Mucosa of descending colon (tissue), 3 donors: ENCODE results near the gene ZNF609. TPM values are rescaled to one million over a fixed set of nuclear protein-coding genes. Genes with fewer than 3 reads are reported as not detected.

ENCODE experiments used
- ATAC-seq: fragments of 200-7000 bp; cut with Tn5 transposase; one replicate; pipeline ENCODE4 v1.9.1; 2020; ENCODE audit warnings: mild to moderate bottlenecking, moderate library complexity
- DNase-seq, 3 donors: peaks; one replicate each; pipeline ENCODE4 v3.0.0-alpha.2; 2020
- H3K36me3 ChIP-seq: fragments of 200-600 bp; one replicate; pipeline ENCODE4 v1.8.0; 2021; ENCODE audit warnings: low read depth, mild to moderate bottlenecking
- H3K4me1 ChIP-seq: fragments of 200-600 bp; one replicate; pipeline ENCODE4 v1.8.0; 2021; ENCODE audit warnings: low read depth, mild to moderate bottlenecking
- H3K4me3 ChIP-seq: fragments of 200-600 bp; one replicate; pipeline ENCODE4 v1.8.0; 2021; ENCODE audit warnings: mild to moderate bottlenecking
- H3K9me3 ChIP-seq: fragments of 200-600 bp; one replicate; pipeline ENCODE4 v1.8.0; 2021; ENCODE audit warnings: mild to moderate bottlenecking
- CTCF ChIP-seq: fragments of 200-600 bp; IDR thresholded peaks from one replicate; pipeline ENCODE4 v1.8.0; 2022; ENCODE audit warnings: antibody characterized with exemption, mild to moderate bottlenecking
- intact Hi-C, 2 donors: fragments of 100-400 bp; cut with DNase I in 1 of 2; cut with micrococcal nuclease in 1 of 2; formaldehyde crosslinking; loops; one replicate each; pipeline versions ENCODE4 v1.11.0 to v1.11.1; 2022; cut with DNase I, micrococcal nuclease
- total RNA-seq, 3 donors: library from RNA; stranded (reverse); fragmentation: NEBNext Ultra II Directional in 2 of 3; extraction: Animal tissue kit (Norgen Biotek cat#: 25700) in 2 of 3; gene quantifications; one replicate each; pipeline versions ENCODE4 v1.2.1 to v1.2.4, GENCODE V29; 2021 to 2023
- donor health status: DM: no; HTN: no; CAD: no; lungs with moderate emphysema.
- donor health status: DM: no; HTN: no; CAD: no.
- donor health status: DM: no; HTN: yes; CAD: no.

Gene ZNF609
- total RNA-seq, 3 donors from 2014 or later: 25.4 to 49.2 (median 29.5) TPM

GRCh38 chr15:64611085-64611725 is 150.8 kb downstream of the ZNF609 start:
- no peak for TF ChIP-seq CTCF
- intact Hi-C loops: no loop called here
- ATAC-seq: no peak
- no peaks in the 10 kb centered on the region for H3K4me1 ChIP-seq
- H3K36me3 ChIP-seq: no peaks in the 10 kb centered on the region
- no peaks in the 10 kb centered on the region for H3K9me3 ChIP-seq
- no peak overlapping the region for H3K4me3 ChIP-seq
- DNase-seq: no peak

- no peak for ATAC-seq
- intact Hi-C loops: no loop called here
- TF ChIP-seq CTCF: no peak
- no peak overlapping the region for H3K4me3 ChIP-seq
- peaks cover 8% of the 10 kb centered on the region for H3K4me1 ChIP-seq
- H3K9me3 ChIP-seq: no peaks in the 10 kb centered on the region
- no peak for DNase-seq
- H3K36me3 ChIP-seq: no peaks in the 10 kb centered on the region
Measured at GRCh38 chr15:64614519-64614918, 154.1 kb downstream of the ZNF609 start.

GRCh38 chr15:64617727-64618126 is 157.3 kb downstream of the ZNF609 start:
- DNase-seq (no peak), ATAC-seq (no peak)
- no peaks in the 10 kb centered on the region for H3K36me3 ChIP-seq
- peaks cover 25% of the 10 kb centered on the region for H3K4me1 ChIP-seq
- TF ChIP-seq CTCF: no peak
- intact Hi-C loops: no loop called here
- no peaks in the 10 kb centered on the region for H3K9me3 ChIP-seq
- no peak overlapping the region for H3K4me3 ChIP-seq

- intact Hi-C loops: no loop called here
- DNase-seq (no peak), ATAC-seq (no peak)
- Histone ChIP-seq H3K36me3 (no peaks in the 10 kb centered on the region), H3K4me1 (peaks cover 25% of the 10 kb centered on the region), H3K9me3 (no peaks in the 10 kb centered on the region), H3K4me3 (no peak overlapping the region)
- no peak for TF ChIP-seq CTCF
Measured at GRCh38 chr15:64618138-64618537, 157.8 kb downstream of the ZNF609 start.

GRCh38 chr15:64618540-64618939 is 158.2 kb downstream of the ZNF609 start:
- TF ChIP-seq CTCF: no peak
- Histone ChIP-seq H3K36me3 (no peaks in the 10 kb centered on the region), H3K4me3 (no peak overlapping the region), H3K9me3 (no peaks in the 10 kb centered on the region), H3K4me1 (peaks cover 25% of the 10 kb centered on the region)
- intact Hi-C loops: no loop called here
- DNase-seq (no peak), ATAC-seq (no peak)
